SU-DHL-6 (cell line): ENCODE measurements around the gene EEPD1.

Source experiments
- H2AFZ ChIP-seq: fragments of 200-600 bp; sonication (generic); 2 replicates; pipeline ENCODE4 v1.6.1; 2014; ENCODE audit warnings: low read depth, mild to moderate bottlenecking, moderate library complexity, mixed read lengths, antibody characterized with exemption, low read length; ENCODE audit not compliant: severe bottlenecking
- H3F3A ChIP-seq: fragments of 200-600 bp; shearing (Covaris generic); 2 replicates; pipeline ENCODE4 v1.6.0; 2016; ENCODE audit warnings: antibody characterized with exemption, mild to moderate bottlenecking; ENCODE audit not compliant: insufficient read depth
- H3K27ac ChIP-seq: fragments of 200-600 bp; sonication (generic); 2 replicates; pipeline ENCODE4 v1.5.1; 2016; ENCODE audit warnings: low read depth, mild to moderate bottlenecking, low read length, moderate library complexity, mixed read lengths
- H3K27me3 ChIP-seq: fragments of 200-600 bp; sonication (generic), shearing (Covaris generic); 2 replicates; pipeline ENCODE4 v1.6.0; 2014; ENCODE audit warnings: mild to moderate bottlenecking, low read length
- H3K36me3 ChIP-seq: fragments of 200-600 bp; sonication (generic); 2 replicates; pipeline ENCODE4 v1.6.1; 2014; ENCODE audit warnings: mild to moderate bottlenecking, low read length, mixed read lengths
- H3K4me2 ChIP-seq: fragments of 300-600, 200-600 bp; shearing (Covaris generic), sonication (generic); 2 replicates; pipeline ENCODE4 v1.6.0; 2014; ENCODE audit warnings: low read length, low read depth, mild to moderate bottlenecking; ENCODE audit not compliant: poor library complexity, severe bottlenecking
- H3K4me3 ChIP-seq: fragments of 200-600 bp; sonication (generic); 2 replicates; pipeline ENCODE4 v1.5.1; 2014; ENCODE audit warnings: antibody characterized with exemption, low read length, mild to moderate bottlenecking, mixed read lengths; ENCODE audit not compliant: insufficient read depth, poor library complexity, severe bottlenecking
- H3K79me2 ChIP-seq: fragments of 200-600 bp; sonication (generic); 2 replicates; pipeline ENCODE4 v1.6.1; 2014; ENCODE audit warnings: mild to moderate bottlenecking, low read length, moderate library complexity; ENCODE audit not compliant: insufficient read depth
- H3K9ac ChIP-seq: fragments of 200-600 bp; sonication (generic); 2 replicates; pipeline ENCODE4 v1.7.0; 2014; ENCODE audit warnings: mild to moderate bottlenecking, low read length
- H3K9me2 ChIP-seq: fragments of 200-600 bp; sonication (generic); replicated peaks from 2 replicates; pipeline ENCODE4 v1.6.1; 2014; ENCODE audit warnings: low read length; ENCODE audit not compliant: insufficient read depth
- H3K9me3 ChIP-seq: fragments of 200-600 bp; sonication (generic); 2 replicates; pipeline ENCODE4 v1.6.1; 2014; ENCODE audit warnings: low read length, mixed read lengths; ENCODE audit not compliant: insufficient read depth
- H4K20me1 ChIP-seq: fragments of 200-600 bp; sonication (generic); 2 replicates; pipeline ENCODE4 v1.6.1; 2014; ENCODE audit warnings: low read depth, mild to moderate bottlenecking, antibody characterized with exemption, low read length, moderate library complexity, mixed read lengths
- EZH2phosphoT487 ChIP-seq: fragments of 200-600 bp; sonication (generic), shearing (Covaris generic); conservative IDR thresholded peaks from 2 replicates; pipeline ENCODE4 v1.6.1; 2018; ENCODE audit warnings: mild to moderate bottlenecking, antibody characterized with exemption, low read length, moderate library complexity, mixed read lengths
- TF ChIP-seq, protein P1 (sequence below): fragments of 200-600 bp; sonication (generic); IDR thresholded peaks from one replicate; pipeline ENCODE4 v1.5.1; 2017; ENCODE audit warnings: antibody characterized with exemption, mild to moderate bottlenecking, low read length, moderate library complexity; ENCODE audit not compliant: insufficient read depth, poor library complexity, severe bottlenecking

The EEPD1 gene

DNA sequence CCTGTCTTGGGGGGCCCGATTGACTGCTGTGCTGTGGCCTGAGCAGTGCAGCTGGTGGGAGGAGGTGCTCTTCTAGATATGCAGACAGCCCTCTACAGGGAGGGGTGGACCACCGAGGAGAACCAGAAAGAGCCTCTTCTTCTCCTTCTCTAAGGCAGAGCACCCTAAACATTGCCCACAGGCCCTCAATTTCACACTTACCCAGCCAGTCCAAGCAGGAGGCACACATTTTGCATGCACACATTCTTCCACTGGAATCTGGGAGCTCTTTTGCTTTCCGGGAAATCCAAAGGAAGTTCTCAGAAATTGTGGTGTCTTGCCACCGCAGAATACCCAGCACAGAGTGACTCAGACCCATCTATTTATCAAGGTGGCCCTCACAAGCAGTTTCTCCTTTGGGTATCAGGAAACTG, 45.8 kb downstream of the EEPD1 start:
- Histone ChIP-seq H3K79me2 (peaks cover 82% of the 10 kb centered on the region), H3F3A (peaks cover 4% of the 10 kb centered on the region; the same call in 1 of the 2 replicates), H3K9ac (no peak overlapping the region), H3K4me2 (no peak overlapping the region), H3K4me3 (no peak overlapping the region), H3K27ac (no peak overlapping the region; the same call in 1 of the 2 replicates), H3K36me3 (peaks cover 27% of the 10 kb centered on the region), H2AFZ (no peak overlapping the region), H3K27me3 (no peaks in the 10 kb centered on the region), H3K9me2 (no peaks in the 10 kb centered on the region), H3K9me3 (no peaks in the 10 kb centered on the region), H4K20me1 (no peaks in the 10 kb centered on the region)
- TF ChIP-seq EZH2phosphoT487 = no peak
- TF ChIP-seq, protein P1, sequence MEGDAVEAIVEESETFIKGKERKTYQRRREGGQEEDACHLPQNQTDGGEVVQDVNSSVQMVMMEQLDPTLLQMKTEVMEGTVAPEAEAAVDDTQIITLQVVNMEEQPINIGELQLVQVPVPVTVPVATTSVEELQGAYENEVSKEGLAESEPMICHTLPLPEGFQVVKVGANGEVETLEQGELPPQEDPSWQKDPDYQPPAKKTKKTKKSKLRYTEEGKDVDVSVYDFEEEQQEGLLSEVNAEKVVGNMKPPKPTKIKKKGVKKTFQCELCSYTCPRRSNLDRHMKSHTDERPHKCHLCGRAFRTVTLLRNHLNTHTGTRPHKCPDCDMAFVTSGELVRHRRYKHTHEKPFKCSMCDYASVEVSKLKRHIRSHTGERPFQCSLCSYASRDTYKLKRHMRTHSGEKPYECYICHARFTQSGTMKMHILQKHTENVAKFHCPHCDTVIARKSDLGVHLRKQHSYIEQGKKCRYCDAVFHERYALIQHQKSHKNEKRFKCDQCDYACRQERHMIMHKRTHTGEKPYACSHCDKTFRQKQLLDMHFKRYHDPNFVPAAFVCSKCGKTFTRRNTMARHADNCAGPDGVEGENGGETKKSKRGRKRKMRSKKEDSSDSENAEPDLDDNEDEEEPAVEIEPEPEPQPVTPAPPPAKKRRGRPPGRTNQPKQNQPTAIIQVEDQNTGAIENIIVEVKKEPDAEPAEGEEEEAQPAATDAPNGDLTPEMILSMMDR = no peak

- peaks cover 22% of the 10 kb centered on the region for H3K36me3 ChIP-seq
- no peaks in the 10 kb centered on the region for H4K20me1 ChIP-seq
- H3K4me3 ChIP-seq = no peak overlapping the region
- peaks cover 82% of the 10 kb centered on the region for H3K79me2 ChIP-seq
- no peaks in the 10 kb centered on the region for H3K9me3 ChIP-seq
- H3K9ac ChIP-seq = no peak overlapping the region
- no peaks in the 10 kb centered on the region for H3K27me3 ChIP-seq
- no peak overlapping the region; the same call in 1 of the 2 replicates for H3K27ac ChIP-seq
- no peak overlapping the region for H2AFZ ChIP-seq
- no peak for TF ChIP-seq EZH2phosphoT487
- TF ChIP-seq, protein P1 = no peak
- no peaks in the 10 kb centered on the region for H3K9me2 ChIP-seq
- no peak overlapping the region for H3K4me2 ChIP-seq
- peaks cover 4% of the 10 kb centered on the region; the same call in 1 of the 2 replicates for H3F3A ChIP-seq
These were observed 46.3 kb downstream of the EEPD1 start for GRCh38 chr7:36199329-36199728.

GRCh38 chr7:36201122-36201723, 48.2 kb downstream of the EEPD1 start:
- Histone ChIP-seq H3K4me3 (no peak overlapping the region), H4K20me1 (no peaks in the 10 kb centered on the region), H3K9me3 (no peaks in the 10 kb centered on the region), H3K79me2 (peaks cover 82% of the 10 kb centered on the region), H3K9ac (no peak overlapping the region), H3K27ac (0 out of 2 replicates have a peak overlapping the region, but pooled peaks have one; percentile 7), H3K9me2 (no peaks in the 10 kb centered on the region), H2AFZ (no peak overlapping the region), H3K4me2 (no peak overlapping the region), H3K27me3 (no peaks in the 10 kb centered on the region), H3K36me3 (peaks cover 9% of the 10 kb centered on the region), H3F3A (no peaks in the 10 kb centered on the region)
- TF ChIP-seq, protein P1 = no peak
